HG03060 (cell line): Measurements from ENCODE around the gene HOXD1.

ENCODE experiments used
- ATAC-seq: cut with Tn5 transposase; IDR thresholded peaks from one replicate; pipeline ENCODE4 v1.9.1; 2021; ENCODE audit warnings: low read depth, moderate number of reproducible peaks; ENCODE audit not compliant: unreplicated experiment

HOXD1 gene

GRCh38 chr2:176152350-176153181 lies 35.9 kb upstream of the HOXD1 start:
- ATAC-seq = no peak

GRCh38 chr2:176154576-176155252 lies 33.8 kb upstream of the HOXD1 start:
- no peak for ATAC-seq

GRCh38 chr2:176155356-176156044 lies 33.0 kb upstream of the HOXD1 start:
- no peak for ATAC-seq

GRCh38 chr2:176156301-176156806 lies 32.1 kb upstream of the HOXD1 start:
- ATAC-seq = no peak

- ATAC-seq = no peak
These were observed 31.5 kb upstream of the HOXD1 start, which contains the start of gene HOXD3 for GRCh38 chr2:176156807-176157498. HOXD3 (plus strand) TSS chr2:176157307; CDS start chr2:176169115, 11,808 bp downstream.

GRCh38 chr2:176157499-176158185 lies 30.8 kb upstream of the HOXD1 start:
- no peak for ATAC-seq

- ATAC-seq = no peak
These were observed 30.3 kb upstream of the HOXD1 start for GRCh38 chr2:176158186-176158591.

DNA sequence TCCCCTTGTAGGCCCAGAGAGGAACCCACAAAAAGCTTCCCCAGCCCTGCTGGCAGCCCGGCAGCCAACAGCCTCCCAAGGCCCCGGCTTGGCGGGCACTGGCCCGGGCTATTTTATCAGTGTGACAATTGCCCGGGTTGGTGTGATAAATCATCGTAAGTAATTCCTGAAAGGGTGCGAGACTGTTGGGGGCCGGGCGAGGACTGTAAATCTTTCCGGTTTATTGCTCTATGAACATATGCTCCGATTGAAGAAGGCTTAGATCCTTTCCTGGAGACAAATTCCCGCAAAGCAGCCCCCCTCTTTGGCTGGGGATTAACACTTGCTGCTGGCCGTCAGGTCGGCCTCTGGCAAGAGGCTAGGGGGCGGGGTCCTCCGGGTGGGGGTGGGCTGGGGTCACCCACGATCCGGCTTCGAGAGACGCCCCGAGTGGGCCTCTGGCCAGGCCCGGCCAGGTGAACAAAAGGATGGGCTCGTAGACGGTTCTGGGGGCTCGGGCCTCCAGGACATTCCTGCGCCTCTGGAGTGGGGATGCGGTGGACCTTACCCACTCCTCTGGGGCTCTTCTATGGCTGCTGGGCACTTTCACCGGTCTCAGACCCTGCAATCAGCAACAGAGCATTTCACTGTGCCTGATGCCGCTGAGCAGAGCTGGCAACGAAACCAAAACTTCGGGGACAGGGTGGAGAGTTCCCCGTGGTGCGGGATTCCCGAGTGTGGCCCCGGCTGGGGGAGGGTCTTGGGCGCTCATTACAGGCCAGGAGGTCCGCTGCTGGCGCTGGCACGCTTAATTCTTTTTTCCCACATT lies 29.4 kb upstream of the HOXD1 start:
- ATAC-seq = no peak

- no peak for ATAC-seq
These were observed 28.7 kb upstream of the HOXD1 start for GRCh38 chr2:176159663-176160250.

DNA sequence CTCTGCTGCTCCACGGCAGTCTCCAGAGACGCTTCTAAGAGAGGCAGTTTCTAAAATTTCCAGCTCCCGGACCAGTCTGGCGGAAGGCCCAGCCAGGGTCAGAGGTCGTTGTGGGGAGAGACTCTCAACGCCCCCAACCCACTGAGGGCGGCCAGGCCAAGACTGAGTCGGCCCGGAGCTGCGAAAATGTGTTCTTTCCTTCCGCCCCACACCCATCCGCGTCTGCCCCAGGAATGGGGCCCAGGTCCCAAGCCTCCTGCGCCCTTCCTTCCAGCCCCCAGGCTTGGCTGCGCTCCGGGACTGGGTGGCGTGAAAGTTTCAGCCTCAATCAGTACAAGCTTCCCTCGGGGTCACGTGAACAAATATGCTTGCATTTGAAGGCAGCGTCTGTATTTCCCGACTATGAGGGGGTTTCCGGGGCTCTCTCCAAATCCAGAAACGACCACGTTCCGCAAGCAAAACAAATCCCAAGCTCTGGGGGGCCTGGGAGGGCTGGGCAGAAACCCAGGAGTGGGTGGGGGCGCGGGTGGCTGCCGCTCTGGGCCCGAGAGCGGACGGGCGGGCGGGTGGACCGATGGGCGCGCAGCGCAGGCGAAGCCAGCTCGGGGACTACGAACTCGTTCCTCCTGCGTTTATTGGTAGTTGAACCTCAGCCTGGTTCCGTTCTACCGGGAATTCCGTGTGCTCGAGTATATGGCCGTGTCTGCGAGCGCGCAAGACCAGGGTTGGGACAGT lies 28.1 kb upstream of the HOXD1 start:
- ATAC-seq = no peak

- no peak for ATAC-seq
These were observed 27.3 kb upstream of the HOXD1 start for GRCh38 chr2:176160986-176161824.

DNA sequence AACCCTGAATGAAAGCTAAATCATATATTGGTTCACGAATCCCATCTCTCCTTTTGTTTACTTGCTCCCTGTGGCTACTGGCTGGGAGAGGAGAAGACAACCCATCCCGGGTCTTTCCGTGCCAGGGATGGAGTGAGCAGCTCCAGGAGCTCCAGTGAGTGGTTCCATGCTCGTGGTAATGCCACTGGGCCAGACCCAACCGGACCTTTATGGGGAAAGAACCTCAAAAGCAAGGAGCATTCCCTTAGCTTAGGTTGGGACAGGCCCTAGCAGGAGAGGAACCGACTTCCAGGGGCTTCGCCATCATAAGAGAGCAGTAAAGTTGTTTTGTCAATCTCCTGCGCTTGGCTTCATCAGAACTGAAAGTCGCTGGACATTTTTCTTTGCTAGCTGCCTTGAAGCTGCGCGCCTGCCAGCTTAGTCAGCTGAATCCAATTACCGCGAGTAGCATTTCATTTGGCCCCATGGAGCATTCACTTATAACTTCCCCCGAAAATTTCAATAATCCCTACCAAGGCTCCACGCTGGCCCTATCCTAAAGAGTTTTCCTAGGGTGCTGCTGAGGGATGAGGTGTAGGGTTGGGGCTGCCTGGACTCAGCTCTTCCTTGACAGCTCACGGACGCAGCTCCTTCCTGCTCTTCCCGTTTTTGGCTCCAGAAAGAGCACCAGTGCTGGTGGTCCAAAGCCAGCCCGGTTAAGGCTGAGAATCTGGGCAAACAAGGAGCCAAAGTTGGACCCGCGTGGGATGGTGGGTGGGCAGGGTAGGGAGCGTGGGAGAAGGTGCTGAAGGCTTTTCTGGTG lies 26.4 kb upstream of the HOXD1 start:
- ATAC-seq = no peak

GRCh38 chr2:176162911-176163671 lies 25.4 kb upstream of the HOXD1 start:
- no peak for ATAC-seq

DNA sequence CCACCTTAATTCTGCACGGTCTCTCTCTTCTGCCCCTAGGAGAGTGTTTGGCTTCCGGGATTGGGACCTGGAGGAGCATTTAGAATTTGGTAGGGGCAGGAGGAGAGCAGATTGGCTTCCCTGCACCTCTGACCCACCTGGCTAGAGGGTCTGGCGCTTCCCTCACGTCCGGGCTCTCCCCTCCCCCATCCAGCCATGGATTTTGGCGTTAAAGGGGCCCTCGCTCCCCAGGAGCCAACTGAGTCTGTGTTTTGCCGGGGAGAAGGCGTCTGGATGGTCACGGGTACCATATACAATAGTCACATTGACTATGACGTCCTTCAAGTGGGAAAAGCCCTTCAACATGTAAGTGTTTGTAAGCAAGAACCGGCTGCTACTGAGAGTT lies 24.8 kb upstream of the HOXD1 start:
- no peak for ATAC-seq

DNA sequence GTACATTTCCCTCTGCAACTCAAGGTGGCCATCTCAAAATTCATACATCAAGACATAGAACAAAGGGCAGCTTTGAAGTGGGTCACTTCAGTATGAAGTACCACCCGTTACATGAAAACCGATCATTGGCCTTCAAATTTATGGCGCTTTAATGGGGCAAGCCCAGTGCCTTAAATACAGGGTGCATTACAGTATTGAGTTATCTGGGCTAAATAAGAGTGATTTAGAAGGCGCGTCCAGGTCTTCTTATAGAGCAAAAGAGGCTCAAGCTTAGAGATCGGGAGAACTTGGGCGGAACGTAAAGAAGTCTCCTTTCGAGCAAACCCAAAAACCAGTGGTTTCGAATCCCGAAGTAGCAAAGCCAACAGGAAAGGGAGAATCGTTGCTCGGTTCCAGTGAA lies 24.3 kb upstream of the HOXD1 start:
- no peak for ATAC-seq
